ENCODE data around the gene RO60. TPM values are rescaled to one million over a fixed set of nuclear protein-coding genes. Genes with fewer than 3 reads are reported as not detected.

RO60 gene
- total RNA-seq, 1 experiment from 2014 or later: 69.5 TPM

DNA sequence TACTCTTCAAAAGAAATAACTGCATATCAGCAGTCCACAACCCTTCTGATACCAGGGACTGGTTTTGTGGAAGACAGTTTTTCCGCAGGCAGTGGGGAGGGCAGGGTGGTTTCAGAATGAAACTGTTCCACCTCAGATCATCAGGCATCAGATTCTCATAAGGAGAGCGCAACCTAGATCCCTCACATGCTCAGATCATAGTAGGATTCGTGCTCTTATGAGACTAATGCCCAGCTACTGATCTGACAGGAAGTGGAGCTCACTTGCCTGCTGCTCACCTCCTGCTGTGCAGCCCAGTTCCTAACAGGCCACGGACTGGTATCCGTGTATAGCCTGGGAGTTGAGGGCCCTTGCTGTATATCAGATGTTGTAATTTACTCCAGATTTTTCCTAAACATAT, 11.5 kb downstream of the RO60 start:
- Histone ChIP-seq H3K9me2 (ENCODE audit: insufficient read depth) (no peaks in the 10 kb centered on the region), H3K9me3 (ENCODE audit: control insufficient read depth in 1 of 2, insufficient read depth in 1 of 2, low read depth in 1 of 2, low read length in 2 of 2) (no peaks in the 10 kb centered on the region), H3K9ac (ENCODE audit: low read length) (no peak overlapping the region), H3K79me2 (ENCODE audit: insufficient read depth, low read length) (peaks cover 81% of the 10 kb centered on the region), H3K4me3 (replicated peaks in 1 of 2; ENCODE audit: low read depth in 1 of 2, low read length in 2 of 2) (no peak overlapping the region), H3K4me2 (ENCODE audit: low read length) (no peak overlapping the region), H3K4me1 (ENCODE audit: control insufficient read depth in 1 of 2, insufficient read depth in 2 of 2, low read length in 2 of 2) (0 out of 4 replicates have a peak, but pooled peaks cover 0 to 3% of the 10 kb centered on the region in 2 experiments), H3K36me3 (ENCODE audit: control insufficient read depth in 1 of 2, insufficient read depth in 2 of 2, low read length in 2 of 2) (peaks cover 2 to 4% of the 10 kb centered on the region in 2 experiments; a peak in 2 of 4 replicates), H3K27me3 (ENCODE audit: insufficient read depth, low read length) (no peaks in the 10 kb centered on the region), H2AFZ (ENCODE audit: low read depth, low read length, poor library complexity, severe bottlenecking) (no peak overlapping the region), H4K20me1 (ENCODE audit: insufficient read depth) (no peaks in the 10 kb centered on the region; the same call in 1 of the 2 replicates), H3K27ac (ENCODE audit: low read depth, low read length) (no peak overlapping the region)
- ChIA-PET POLR2A (interaction anchor here (1.0 kb wide), 1 partner anchor 12 kb away, joined by 3 read pairs; the partner anchor contains the start of gene UCHL5), CTCF (interaction anchor here (1.4 to 1.6 kb wide), 2 partner anchors 13 to 52 kb away, joined by 3 to 4 read pairs; no protein-coding TSS in a partner anchor), RAD21 (ENCODE audit: low non-redundant PET in 1 of 2, low total read pairs in 2 of 2, uncharacterized antibody in 2 of 2, unreplicated experiment in 2 of 2) (no interaction called here)
- ATAC-seq: 0 out of 2 replicates have a peak, but pooled peaks have one; percentile 22
- intact Hi-C loops (cut with micrococcal nuclease): no loop called here
- TF ChIP-seq SIN3A (IDR thresholded peaks at IDR 0.05; ENCODE audit: low read depth) (no peak), REST (IDR thresholded peaks at IDR 0.05; ENCODE audit: low read depth) (no peak), MAX (IDR thresholded peaks at IDR 0.05) (no peak)
- no TSS peak for BruUV-seq (replicated peaks)
- no peak for DNase-seq (ENCODE audit: low read depth, low spot score)

- ATAC-seq (no peak), DNase-seq (ENCODE audit: low read depth, low spot score) (no peak)
- Histone ChIP-seq H3K27me3 (ENCODE audit: insufficient read depth, low read length) (no peaks in the 10 kb centered on the region), H3K9me2 (ENCODE audit: insufficient read depth) (no peaks in the 10 kb centered on the region), H3K4me1 (ENCODE audit: control insufficient read depth in 1 of 2, insufficient read depth in 2 of 2, low read length in 2 of 2) (no peaks in the 10 kb centered on the region), H3K9ac (ENCODE audit: low read length) (no peak overlapping the region), H3K4me3 (replicated peaks in 1 of 2; ENCODE audit: low read depth in 1 of 2, low read length in 2 of 2) (no peak overlapping the region), H3K4me2 (ENCODE audit: low read length) (no peak overlapping the region), H2AFZ (ENCODE audit: low read depth, low read length, poor library complexity, severe bottlenecking) (no peak overlapping the region), H3K79me2 (ENCODE audit: insufficient read depth, low read length) (peaks cover 17% of the 10 kb centered on the region), H3K27ac (ENCODE audit: low read depth, low read length) (no peak overlapping the region), H4K20me1 (ENCODE audit: insufficient read depth) (no peaks in the 10 kb centered on the region), H3K9me3 (ENCODE audit: control insufficient read depth in 1 of 2, insufficient read depth in 1 of 2, low read depth in 1 of 2, low read length in 2 of 2) (no peaks in the 10 kb centered on the region), H3K36me3 (ENCODE audit: control insufficient read depth in 1 of 2, insufficient read depth in 2 of 2, low read length in 2 of 2) (peaks cover 29 to 42% of the 10 kb centered on the region in 2 experiments)
- ChIA-PET CTCF (no interaction called here), POLR2A (no interaction called here), RAD21 (ENCODE audit: low non-redundant PET in 1 of 2, low total read pairs in 2 of 2, uncharacterized antibody in 2 of 2, unreplicated experiment in 2 of 2) (no interaction called here)
- intact Hi-C loops (cut with micrococcal nuclease): no loop called here
- no TSS peak for BruUV-seq (replicated peaks)
- no peak for TF ChIP-seq TCF7L2 (IDR thresholded peaks at IDR 0.05; ENCODE audit: borderline replicate concordance, extremely low read depth, insufficient read depth, insufficient read length)
- no peak for TF ChIP-seq SRF (IDR thresholded peaks at IDR 0.05; ENCODE audit: low read depth)
- TF ChIP-seq, protein P1, sequence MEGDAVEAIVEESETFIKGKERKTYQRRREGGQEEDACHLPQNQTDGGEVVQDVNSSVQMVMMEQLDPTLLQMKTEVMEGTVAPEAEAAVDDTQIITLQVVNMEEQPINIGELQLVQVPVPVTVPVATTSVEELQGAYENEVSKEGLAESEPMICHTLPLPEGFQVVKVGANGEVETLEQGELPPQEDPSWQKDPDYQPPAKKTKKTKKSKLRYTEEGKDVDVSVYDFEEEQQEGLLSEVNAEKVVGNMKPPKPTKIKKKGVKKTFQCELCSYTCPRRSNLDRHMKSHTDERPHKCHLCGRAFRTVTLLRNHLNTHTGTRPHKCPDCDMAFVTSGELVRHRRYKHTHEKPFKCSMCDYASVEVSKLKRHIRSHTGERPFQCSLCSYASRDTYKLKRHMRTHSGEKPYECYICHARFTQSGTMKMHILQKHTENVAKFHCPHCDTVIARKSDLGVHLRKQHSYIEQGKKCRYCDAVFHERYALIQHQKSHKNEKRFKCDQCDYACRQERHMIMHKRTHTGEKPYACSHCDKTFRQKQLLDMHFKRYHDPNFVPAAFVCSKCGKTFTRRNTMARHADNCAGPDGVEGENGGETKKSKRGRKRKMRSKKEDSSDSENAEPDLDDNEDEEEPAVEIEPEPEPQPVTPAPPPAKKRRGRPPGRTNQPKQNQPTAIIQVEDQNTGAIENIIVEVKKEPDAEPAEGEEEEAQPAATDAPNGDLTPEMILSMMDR (IDR thresholded peaks at IDR 0.05 in 2 of 3, conservative IDR thresholded peaks at IDR 0.05 in 1 of 3; ENCODE audit: borderline replicate concordance in 1 of 3, insufficient read depth in 1 of 3, low read depth in 2 of 3, low read length in 2 of 3): no peak
- TF ChIP-seq, protein P2, sequence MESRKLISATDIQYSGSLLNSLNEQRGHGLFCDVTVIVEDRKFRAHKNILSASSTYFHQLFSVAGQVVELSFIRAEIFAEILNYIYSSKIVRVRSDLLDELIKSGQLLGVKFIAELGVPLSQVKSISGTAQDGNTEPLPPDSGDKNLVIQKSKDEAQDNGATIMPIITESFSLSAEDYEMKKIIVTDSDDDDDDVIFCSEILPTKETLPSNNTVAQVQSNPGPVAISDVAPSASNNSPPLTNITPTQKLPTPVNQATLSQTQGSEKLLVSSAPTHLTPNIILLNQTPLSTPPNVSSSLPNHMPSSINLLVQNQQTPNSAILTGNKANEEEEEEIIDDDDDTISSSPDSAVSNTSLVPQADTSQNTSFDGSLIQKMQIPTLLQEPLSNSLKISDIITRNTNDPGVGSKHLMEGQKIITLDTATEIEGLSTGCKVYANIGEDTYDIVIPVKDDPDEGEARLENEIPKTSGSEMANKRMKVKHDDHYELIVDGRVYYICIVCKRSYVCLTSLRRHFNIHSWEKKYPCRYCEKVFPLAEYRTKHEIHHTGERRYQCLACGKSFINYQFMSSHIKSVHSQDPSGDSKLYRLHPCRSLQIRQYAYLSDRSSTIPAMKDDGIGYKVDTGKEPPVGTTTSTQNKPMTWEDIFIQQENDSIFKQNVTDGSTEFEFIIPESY (IDR thresholded peaks at IDR 0.05; ENCODE audit: extremely low read depth, insufficient replicate concordance, low read length): no peak
- no peak for TF ChIP-seq CEBPB (IDR thresholded peaks at IDR 0.05; ENCODE audit: low read depth)
- TF ChIP-seq ATF3 (IDR thresholded peaks at IDR 0.05): no peak
- no peak for TF ChIP-seq ELF1 (IDR thresholded peaks at IDR 0.05; ENCODE audit: borderline replicate concordance, low read depth)
- no peak for TF ChIP-seq SIN3A (IDR thresholded peaks at IDR 0.05; ENCODE audit: low read depth)
- no peak for TF ChIP-seq CBX3 (IDR thresholded peaks at IDR 0.05; ENCODE audit: low read depth)
These were observed 18.6 kb downstream of the RO60 start for GRCh38 chr1:193077991-193078390.

Measured in HCT116 (cell line).